ENCODE data around the gene GLT6D1. TPM values are rescaled to one million over a fixed set of nuclear protein-coding genes. Genes with fewer than 3 reads are reported as not detected.

GLT6D1 gene
- total and polyA plus RNA-seq, 2 of the 13 experiments (the other 11 are each of a cell fraction or from before 2014, with no cell fraction given), result not detected

GRCh38 chr9:135663857-135664256 lies 24.5 kb upstream of the GLT6D1 start:
- ATAC-seq (no peak), FAIRE-seq (no peak), DNase-seq (ENCODE audit: low spot score) (no peak)
- in situ Hi-C loops (cut with HindIII; ENCODE audit: extremely low pct_ligation_motif_present, low pct_unique_long_range_greater_than_20kb), result no loop called here
- WGBS (ENCODE audit: low lambda C conversion rate), result 11% methylated on average over 10 of the region's 12 CpGs
- H3K4me1 ChIP-seq (ENCODE audit: insufficient read depth, low read length), result 0 out of 2 replicates have a peak, but pooled peaks cover 5% of the 10 kb centered on the region
- no peaks in the 10 kb centered on the region for H3K79me2 ChIP-seq (ENCODE audit: insufficient read depth, low read length)
- H3K27ac ChIP-seq (ENCODE audit: extremely low read length, insufficient read depth, low read length), result no peak overlapping the region
- no peaks in the 10 kb centered on the region for H3K9me3 ChIP-seq (ENCODE audit: low read length)
- H3K4me2 ChIP-seq (ENCODE audit: low read depth, low read length), result no peak overlapping the region
- no TSS peak for BruUV-seq (replicated peaks)
- no peak overlapping the region for H2AFZ ChIP-seq (ENCODE audit: low read length)
- ChIA-PET CTCF (ENCODE audit: low intra/inter-chr PET ratio, low total read pairs) (no interaction called here), POLR2A (no interaction called here)
- no peak overlapping the region for H3K9ac ChIP-seq (ENCODE audit: insufficient read depth, low read depth, low read length)
- no peak overlapping the region for H3K4me3 ChIP-seq (replicated peaks in 1 of 3; ENCODE audit: insufficient read depth in 1 of 3, low read depth in 2 of 3, low read length in 3 of 3)
- peaks cover 9 to 55% of the 10 kb centered on the region in 2 experiments; a peak in 4 of 5 replicates for H3K27me3 ChIP-seq (ENCODE audit: control insufficient read depth in 1 of 2, insufficient read depth in 2 of 2, low read length in 2 of 2)
- H3K36me3 ChIP-seq (replicated peaks in 1 of 2; ENCODE audit: control insufficient read depth in 1 of 2, insufficient read depth in 2 of 2, low read length in 2 of 2), result no peaks in the 10 kb centered on the region
- 0 out of 2 replicates have a peak, but pooled peaks cover 2% of the 10 kb centered on the region for H4K20me1 ChIP-seq (ENCODE audit: insufficient read depth, low read length)
- intact Hi-C loops (cut with micrococcal nuclease; ENCODE audit: unreplicated experiment), result no loop called here
- no peak for TF ChIP-seq KMT2A (CRISPR knock-in tag; IDR thresholded peaks at IDR 0.05)
- TF ChIP-seq ZNF674 (CRISPR knock-in tag; IDR thresholded peaks at IDR 0.05; ENCODE audit: low read depth), result no peak
- TF ChIP-seq MAFK (conservative IDR thresholded peaks at IDR 0.05 in 1 of 2, IDR thresholded peaks at IDR 0.05 in 1 of 2; ENCODE audit: low read length in 2 of 2), result no peak
- TF ChIP-seq MEF2D (CRISPR knock-in tag; IDR thresholded peaks at IDR 0.05), result no peak
- TF ChIP-seq ZNF33A (CRISPR knock-in tag; IDR thresholded peaks at IDR 0.05; ENCODE audit: borderline replicate concordance), result no peak
- TF ChIP-seq, protein P1, sequence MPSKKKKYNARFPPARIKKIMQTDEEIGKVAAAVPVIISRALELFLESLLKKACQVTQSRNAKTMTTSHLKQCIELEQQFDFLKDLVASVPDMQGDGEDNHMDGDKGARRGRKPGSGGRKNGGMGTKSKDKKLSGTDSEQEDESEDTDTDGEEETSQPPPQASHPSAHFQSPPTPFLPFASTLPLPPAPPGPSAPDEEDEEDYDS (CRISPR knock-in tag; IDR thresholded peaks at IDR 0.05), result no peak
- TF ChIP-seq CENPX (CRISPR knock-in tag; IDR thresholded peaks at IDR 0.05), result no peak
- TF ChIP-seq ZNF431 (CRISPR knock-in tag; IDR thresholded peaks at IDR 0.05; ENCODE audit: borderline replicate concordance, low read depth), result no peak
- TF ChIP-seq RXRA (CRISPR knock-in tag; IDR thresholded peaks at IDR 0.05), result no peak
- no peak for TF ChIP-seq ZMYM4 (CRISPR knock-in tag; IDR thresholded peaks at IDR 0.05)
- TF ChIP-seq PHF20 (CRISPR knock-in tag; IDR thresholded peaks at IDR 0.05), result no peak
- no peak for TF ChIP-seq NFE2L1 (CRISPR knock-in tag; IDR thresholded peaks at IDR 0.05; ENCODE audit: borderline replicate concordance)
- TF ChIP-seq, protein P2, sequence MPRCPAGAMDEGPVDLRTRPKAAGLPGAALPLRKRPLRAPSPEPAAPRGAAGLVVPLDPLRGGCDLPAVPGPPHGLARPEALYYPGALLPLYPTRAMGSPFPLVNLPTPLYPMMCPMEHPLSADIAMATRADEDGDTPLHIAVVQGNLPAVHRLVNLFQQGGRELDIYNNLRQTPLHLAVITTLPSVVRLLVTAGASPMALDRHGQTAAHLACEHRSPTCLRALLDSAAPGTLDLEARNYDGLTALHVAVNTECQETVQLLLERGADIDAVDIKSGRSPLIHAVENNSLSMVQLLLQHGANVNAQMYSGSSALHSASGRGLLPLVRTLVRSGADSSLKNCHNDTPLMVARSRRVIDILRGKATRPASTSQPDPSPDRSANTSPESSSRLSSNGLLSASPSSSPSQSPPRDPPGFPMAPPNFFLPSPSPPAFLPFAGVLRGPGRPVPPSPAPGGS (CRISPR knock-in tag; IDR thresholded peaks at IDR 0.05), result no peak
- TF ChIP-seq, protein P3, sequence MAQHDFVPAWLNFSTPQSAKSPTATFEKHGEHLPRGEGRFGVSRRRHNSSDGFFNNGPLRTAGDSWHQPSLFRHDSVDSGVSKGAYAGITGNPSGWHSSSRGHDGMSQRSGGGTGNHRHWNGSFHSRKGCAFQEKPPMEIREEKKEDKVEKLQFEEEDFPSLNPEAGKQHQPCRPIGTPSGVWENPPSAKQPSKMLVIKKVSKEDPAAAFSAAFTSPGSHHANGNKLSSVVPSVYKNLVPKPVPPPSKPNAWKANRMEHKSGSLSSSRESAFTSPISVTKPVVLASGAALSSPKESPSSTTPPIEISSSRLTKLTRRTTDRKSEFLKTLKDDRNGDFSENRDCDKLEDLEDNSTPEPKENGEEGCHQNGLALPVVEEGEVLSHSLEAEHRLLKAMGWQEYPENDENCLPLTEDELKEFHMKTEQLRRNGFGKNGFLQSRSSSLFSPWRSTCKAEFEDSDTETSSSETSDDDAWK (CRISPR knock-in tag; IDR thresholded peaks at IDR 0.05), result no peak
- TF ChIP-seq, protein P4, sequence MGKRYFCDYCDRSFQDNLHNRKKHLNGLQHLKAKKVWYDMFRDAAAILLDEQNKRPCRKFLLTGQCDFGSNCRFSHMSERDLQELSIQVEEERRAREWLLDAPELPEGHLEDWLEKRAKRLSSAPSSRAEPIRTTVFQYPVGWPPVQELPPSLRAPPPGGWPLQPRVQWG (CRISPR knock-in tag; IDR thresholded peaks at IDR 0.05; ENCODE audit: borderline replicate concordance, low read depth), result no peak
- no peak for TF ChIP-seq CBX1 (IDR thresholded peaks at IDR 0.05; ENCODE audit: low read depth)
- no peak for TF ChIP-seq BCLAF1 (IDR thresholded peaks at IDR 0.05)
- no peak for TF ChIP-seq SP140L (CRISPR knock-in tag; IDR thresholded peaks at IDR 0.05; ENCODE audit: borderline replicate concordance)
- no peak for TF ChIP-seq ARNTL (CRISPR knock-in tag; IDR thresholded peaks at IDR 0.05)
